Measurements from ENCODE around the gene ZNF654.
"Not testable (repeated sequence)": the region's sequence is repeated elsewhere in the genome, so short reads cannot be mapped to it uniquely, and the experiment has no call there.

Gene ZNF654

DNA sequence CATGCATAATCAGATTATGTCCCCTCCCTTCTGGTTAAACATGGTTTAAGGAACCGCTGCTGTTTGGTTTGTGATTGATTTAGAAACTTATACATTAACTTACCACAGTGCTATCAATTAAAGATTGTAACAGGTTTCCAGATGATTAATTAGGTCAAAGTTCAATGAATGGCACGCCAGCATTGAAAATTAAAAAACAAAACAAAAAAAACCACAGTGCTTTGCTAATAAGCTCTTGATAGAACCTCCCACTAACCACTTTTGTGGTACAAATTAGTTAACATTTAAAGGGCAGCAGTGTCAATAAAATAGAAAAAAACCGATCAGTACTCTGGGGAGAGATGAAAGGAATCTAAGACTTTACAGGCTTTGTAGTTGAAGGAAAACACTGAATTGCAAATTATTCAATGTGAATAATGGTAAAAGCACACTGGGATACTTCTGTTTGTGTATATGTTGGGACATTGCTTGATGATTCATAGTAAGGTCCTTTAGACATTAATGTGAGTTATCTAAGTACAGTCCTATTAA, 83.1 kb downstream of the ZNF654 start:
- DNase-seq (ENCODE audit: low read depth), result peak; percentile 35

DNA sequence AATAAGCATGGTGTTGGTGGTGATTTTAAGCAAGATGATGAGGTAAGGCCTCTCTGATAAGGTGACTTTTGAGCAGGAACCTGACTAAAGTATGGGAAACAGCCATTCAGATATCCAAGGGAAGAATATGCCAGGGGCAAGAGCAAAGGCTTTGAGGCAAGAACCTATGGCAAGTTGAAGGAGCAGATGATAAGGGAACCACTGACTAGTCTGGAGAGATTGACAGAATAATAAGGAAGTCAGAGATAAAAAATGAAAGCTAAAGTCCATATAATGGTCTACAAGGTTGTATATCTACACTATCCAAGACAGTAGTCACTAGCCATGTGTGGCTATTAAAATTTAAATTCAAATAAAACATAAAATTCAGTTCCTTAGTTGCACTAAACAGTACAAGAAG, 88.2 kb downstream of the ZNF654 start:
- no peak for DNase-seq (ENCODE audit: low read depth)

DNA sequence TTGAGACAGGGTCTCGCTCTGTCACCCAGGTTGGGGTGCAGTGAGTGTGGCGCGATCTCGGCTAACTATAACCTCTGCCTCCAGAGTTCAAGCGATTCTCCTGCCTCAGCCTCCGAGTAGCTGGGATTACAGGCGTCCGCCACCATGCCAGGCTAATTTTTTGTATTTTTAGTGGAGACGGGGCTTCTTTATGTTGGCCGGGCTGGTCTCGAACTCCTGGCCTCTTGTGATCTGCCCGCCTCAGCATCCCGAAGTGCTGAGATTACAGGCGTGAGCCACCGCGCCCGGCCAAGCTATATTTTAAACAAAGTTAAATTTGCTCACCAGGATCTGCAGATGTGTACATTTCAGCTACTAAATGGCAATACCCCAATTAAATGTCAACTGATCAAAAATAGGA, 89.6 kb downstream of the ZNF654 start:
- DNase-seq (ENCODE audit: low read depth), result no peak

DNA sequence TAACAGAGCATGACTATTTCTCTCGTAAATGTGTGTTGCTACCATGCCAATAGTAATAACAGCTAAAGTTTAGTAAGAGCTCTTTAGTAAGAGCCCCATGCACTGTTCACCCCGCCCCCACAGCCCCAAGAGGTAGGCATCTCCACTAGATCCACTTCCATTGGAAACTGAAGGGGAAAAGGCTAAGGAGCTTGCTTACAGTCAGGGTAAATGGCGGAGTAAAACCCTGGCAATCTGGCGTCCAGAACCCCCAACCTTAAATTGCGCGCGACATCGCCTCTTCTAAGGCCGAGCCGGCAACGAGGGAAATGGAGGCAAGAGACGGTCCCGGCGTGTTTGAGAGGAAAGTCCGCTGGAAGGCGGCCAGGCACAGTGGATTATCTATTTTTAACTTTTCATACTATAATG, 90.0 kb downstream of the ZNF654 start:
- peak; percentile 24 for DNase-seq (ENCODE audit: low read depth)

DNA sequence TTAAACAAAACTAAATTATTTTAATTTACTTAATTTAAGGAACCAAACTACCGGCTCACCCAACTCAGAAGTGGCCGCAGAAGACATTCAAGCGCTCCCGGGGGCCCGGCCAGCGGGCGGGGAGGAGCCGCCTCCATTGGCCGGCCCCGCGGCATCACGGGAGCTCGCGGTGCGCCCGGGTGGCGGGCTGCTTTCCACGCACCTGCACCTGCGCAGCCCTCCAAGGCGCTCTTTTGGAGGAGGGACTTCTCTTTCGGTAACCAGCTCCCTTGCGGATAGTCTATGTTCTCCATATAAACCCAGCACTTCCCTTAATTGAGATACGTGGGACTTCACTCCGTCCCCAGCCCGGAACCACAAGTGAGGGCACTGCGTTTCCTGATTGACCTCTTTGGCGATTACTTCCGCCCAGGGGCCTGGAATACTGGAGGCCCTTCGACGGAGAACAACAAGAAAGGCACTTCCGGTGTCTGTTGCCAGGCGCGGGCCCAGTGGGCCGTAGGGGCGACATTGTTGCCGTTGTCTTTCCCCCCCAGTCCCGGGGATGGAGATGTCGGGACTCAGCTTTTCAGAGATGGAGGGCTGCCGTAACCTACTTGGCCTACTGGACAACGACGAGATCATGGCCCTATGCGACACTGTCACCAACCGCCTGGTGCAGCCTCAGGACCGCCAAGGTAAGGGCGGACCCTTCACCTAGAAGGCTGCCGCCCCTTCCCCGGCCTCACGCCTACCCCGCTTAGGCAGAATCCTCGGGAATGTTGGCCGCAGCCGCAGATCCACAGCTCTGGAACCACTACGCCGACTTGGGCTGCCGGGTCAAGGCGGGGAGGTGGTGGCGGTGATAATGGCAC, 90.7 kb downstream of the ZNF654 start, which contains the start of gene C3orf38:
Gene C3orf38 (plus strand): TSS at position 451 of the 854 bp plus-strand sequence. CDS start 94 bp downstream, at position 545.
- DNase-seq (ENCODE audit: low read depth), result peak; percentile 88

DNA sequence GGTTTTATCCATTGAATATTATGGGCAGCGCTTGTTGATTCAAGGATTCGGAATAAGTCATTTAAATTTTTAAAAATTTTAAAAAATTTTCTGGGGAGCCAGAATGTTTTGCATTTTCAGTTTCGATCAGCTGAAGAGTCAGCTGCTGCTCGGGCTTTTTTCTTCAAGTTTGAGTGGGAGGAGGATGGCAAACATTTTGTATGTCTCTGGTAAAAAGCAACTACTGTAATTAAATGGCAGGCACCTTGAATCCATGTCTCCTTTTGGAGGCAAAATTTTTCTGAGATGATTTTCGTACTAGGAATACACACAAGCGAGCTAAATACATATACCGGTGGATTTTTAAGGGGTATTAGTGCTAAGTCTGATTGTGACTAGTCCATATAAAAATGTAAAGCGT, 91.3 kb downstream of the ZNF654 start:
- DNase-seq (ENCODE audit: low read depth), result peak; percentile 6

DNA sequence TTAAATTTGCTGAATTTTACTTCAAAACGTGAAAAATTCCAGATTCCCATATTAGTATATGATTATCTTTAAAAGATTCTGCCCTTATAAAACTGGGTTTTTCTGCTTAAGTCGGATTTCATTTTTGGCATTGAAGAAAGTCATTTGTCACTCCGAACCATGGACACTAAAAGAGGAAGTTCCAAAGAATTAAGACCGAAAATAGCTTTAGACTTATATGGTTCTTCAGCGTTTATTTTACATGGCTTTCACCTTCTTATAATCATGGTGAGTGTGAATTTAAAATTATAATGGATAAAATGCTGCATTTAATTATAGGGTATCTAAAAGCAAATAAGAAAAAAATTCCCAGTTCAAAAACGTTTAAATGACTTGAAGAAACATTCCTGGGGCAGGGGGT, 91.8 kb downstream of the ZNF654 start:
- no peak for DNase-seq (ENCODE audit: low read depth)

DNA sequence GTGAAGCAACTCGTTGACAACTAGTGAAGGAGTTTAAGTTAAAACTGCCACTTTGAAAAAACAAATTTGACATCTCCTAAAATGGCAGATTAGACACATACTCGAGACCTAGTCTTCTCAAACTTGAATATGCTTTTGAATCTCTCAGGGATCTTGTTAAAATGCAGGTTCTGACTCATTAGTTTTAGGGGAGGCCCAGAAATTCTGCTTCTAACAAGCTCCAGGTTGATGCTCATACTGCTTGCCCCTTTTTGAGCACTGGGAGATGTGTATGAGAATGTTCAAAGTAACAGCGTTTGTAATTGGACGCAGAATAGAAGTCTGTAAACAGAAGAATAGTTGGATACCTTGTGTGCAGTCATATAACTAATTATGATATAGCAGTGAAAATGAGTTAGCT, 92.3 kb downstream of the ZNF654 start:
- DNase-seq (ENCODE audit: low read depth), result peak; percentile 3

DNA sequence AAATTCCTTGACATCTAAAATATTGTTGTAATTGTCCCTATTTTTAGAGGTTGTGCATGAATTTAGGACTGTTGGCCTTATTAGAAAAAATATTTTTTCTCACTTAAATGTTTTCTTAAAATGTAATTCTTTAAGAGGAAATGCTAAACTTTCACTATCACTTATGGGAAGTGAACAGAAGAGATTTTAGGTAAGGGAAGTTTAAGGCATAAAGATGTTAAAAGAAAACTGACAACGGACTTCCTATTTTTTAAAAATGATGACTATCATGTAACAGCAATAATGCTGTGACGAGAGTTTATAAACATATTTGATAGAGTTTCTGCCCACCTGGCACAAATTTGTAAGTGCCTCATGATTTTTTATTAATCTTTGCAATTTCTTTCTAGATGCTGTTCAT, 93.8 kb downstream of the ZNF654 start:
- no peak for DNase-seq (ENCODE audit: low read depth)

DNA sequence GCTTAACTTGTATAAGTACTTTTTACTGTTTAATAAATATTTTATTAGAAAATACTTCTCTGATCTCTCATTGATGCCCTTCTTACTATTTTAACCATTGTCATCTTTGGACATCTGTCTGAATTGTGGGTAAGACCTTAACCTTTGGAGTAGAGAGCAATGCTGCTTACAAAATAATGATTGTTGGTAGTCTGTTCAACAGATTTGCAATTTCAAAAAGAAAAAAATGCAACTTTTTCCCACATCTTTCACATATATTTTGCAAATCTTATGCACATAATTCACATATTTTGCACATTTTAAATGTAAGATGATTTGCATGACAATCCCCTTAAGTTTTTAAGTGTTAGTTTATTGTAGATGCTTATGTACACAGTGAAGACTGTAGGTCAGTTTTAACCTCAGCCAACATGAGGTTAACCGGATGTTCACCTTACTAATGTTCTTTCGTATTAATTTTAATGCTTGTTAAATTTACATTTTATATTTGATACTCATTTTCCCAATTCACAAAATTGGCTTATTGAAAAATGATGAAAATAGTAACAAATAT, 107.4 kb downstream of the ZNF654 start:
- DNase-seq (ENCODE audit: low read depth), result no peak

DNA sequence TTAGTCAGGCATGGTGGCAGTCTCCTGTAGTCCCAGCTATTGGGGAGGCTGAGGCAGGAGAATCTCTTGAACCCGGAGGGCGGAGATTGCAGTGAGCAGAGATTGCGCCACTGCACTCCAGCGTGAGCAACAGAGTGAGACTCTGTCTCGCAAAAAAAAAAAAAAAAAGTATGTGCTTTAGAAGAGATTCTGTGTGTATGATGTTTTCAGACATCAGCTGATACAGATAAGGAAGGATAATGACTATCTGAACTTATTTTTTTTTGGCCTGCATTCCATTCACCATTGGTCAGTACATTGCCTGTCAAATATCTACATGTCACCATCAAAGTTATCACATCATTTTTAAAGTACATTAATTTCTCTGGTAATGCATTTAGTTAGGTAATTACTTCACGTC, 108.1 kb downstream of the ZNF654 start:
- DNase-seq (ENCODE audit: low read depth), result no peak

DNA sequence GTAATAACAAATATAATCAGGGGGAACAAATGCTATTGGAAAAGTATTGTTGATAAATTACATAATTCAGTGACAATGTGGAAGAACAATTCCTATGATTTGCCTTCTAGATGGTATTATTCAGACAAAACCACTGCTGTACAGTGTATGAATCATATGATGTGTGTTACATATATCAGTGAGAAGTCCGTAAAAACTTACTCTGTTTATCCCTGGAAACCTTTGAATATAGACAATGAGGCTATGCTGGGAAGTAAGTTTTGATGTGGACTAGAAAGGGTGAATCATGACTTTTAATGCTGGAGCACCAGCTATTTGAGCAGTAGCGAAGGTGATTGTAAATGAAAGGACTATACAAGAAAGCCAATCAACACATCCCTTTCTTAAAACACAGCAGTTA, 108.6 kb downstream of the ZNF654 start:
- DNase-seq (ENCODE audit: low read depth), result no peak

DNA sequence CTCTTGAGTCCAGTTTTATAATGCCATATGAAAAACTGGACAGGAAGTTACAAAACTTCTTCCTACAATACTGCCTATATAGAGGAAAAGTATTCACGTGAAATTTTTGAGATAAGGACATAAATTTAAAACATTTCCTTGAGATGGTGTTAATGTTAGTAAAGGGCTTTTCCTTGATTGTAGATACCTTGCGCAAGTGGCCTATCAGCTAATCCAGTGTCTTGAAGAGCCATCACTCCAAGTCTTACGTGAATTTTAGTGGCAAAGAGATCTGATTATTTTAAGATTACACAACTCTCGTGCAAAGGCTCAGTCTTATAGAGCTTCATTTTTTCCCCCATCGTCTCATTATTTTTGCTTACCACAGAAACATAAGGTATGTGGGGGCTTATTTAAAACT, 109.1 kb downstream of the ZNF654 start:
- DNase-seq (ENCODE audit: low read depth), result no peak

DNA sequence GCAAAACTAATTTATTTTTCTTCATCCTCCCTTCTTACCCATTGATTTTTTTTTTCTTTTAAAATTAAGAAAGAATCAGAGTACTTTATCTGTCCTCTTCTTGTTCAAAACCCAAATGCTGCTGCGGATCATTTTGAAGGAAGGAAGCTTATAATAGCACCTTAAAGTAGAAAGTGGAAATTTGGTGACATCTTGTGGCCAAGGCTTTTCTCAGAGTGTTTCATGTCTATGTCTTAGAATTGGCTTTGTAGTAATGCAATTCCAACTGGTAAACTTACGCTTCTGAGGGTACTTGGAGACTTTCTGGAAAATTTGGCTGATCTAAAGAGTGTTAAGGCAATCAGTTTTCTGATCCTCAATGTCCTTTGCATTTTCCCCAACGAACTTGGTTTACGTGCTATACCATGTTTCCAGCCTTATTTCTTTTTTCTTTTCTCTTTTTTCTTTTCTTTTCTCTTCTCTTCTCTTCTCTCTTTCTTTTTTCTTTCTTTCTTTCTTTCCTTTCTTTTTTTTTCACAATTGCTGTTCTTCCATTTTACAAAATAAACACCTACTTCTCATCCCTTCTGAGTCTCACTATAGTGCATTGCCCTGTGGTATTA, 121.4 kb downstream of the ZNF654 start:
- peak; percentile 42 for DNase-seq (ENCODE audit: low read depth)

DNA sequence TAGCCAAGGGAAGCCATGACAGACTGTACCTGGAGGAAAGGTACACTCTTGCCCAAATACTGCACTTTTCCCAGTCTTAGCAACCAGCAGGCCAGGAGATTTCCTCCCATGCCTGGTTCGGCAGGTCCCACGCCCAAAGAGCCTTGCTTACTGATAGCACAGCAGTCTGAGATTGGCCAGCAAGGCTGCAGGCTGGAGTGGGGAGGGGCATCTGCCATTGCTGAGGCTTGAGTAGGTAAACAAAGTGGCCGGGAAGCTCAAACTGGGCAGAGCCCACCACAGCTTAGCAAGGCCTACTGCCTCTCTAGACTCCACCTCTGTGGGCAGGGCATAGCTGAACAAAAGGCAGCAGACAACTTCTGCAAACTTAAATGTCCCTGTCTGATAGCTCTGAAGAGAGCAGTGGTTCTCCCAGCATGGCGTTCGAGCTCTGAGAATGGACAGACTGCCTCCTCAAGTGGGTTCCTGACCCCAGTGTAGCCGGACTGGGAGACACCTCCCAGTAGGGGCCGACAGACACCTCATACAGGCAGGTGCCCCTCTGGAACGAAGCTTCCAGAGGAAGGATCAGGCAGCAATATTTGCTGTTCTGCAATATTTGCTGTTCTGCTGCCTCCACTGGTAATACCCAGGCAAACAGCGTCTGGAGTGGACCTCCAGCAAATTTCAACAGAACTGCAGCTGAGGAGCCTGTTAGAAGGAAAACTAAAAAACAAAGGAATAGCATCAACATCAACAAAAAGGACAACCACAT, 123.3 kb downstream of the ZNF654 start:
- DNase-seq (ENCODE audit: low read depth), result not testable (repeated sequence)

DNA sequence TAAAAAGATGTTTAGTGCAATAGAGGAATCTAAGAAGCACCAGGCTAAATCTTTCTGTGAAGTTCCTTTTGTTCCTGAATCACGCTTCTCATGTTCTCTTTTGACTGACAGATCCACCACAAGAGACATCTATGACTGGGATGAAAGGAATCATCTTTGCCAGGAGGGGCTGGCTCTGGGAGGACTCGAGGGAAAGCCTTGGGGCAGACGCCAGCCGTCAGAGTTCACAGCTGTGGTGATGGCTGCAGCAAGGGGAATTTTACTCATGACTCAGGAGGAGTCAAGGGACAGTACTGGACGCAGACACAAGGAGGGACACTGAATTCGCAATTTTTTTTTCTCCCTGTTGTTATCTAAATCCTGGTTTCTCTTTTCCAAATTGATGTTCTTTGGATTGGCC, 129.4 kb downstream of the ZNF654 start:
- peak; percentile 78 for DNase-seq (ENCODE audit: low read depth)

DNA sequence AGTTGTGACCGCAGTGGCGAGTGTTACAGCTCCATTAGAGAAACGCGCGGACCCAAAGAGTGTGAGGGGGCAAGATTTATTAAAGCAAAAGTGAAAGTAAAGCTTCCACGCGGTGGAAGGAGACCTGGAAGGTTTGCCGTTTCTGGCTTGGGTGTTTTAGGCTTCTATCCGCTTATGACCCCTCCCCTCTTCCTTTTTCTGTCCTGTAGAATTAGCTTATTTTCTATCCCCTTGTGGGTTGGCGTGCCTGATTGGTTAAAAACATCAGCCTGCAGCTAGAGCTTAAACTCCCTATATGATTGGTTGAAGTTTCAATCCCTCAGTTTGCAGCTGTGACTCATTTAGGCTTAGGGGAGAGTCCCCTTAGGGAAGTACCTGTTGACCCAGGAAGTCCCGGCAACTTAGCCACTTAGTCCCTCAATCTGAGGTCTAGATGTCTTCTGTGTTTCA, 130.3 kb downstream of the ZNF654 start:
- DNase-seq (ENCODE audit: low read depth), result no peak

DNA sequence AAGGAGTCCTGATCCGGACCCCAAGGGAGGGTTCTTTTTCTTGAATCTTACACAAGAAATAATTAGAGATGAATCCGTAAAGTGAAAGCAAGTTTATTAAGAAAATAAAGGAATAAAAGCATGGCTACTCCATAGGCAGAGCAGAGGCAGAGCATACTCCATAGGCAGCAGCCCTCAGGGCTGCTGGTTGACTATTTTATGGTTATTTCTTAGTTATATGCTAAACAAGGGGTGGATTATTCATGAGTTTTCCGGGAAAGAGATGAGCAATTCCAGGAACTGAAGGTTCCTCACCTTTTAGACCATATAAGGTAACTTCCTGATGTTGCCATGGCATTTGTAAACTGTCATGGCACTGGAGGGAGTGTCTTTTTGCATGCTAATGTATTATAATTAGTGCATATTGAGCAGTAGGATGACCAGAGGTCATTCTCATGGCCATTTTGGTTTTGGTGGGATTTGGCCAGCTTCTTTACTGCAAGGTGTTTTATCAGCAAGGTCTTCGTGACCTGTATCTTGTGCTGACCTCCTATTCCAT, 132.9 kb downstream of the ZNF654 start:
- DNase-seq (ENCODE audit: low read depth), result no peak

DNA sequence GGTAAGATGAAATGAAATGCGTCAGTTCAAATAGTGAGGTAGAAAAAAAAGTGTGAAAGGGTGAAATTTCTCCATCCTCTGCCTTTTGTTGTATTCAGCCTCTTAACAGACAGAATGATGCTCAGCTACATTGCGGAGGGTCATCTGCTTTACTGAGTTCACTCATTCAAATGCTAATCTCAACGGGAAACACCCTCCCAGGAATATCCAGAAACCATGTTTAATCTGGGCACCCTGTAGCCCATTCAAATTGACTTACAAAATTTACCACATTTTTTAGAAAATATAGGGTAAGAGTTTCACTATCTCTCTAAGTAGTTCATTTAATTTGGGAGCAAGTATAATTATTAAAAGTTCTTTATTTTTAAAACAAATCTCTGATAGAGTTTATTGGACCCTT, 133.6 kb downstream of the ZNF654 start:
- DNase-seq (ENCODE audit: low read depth), result no peak
